ENCODE data around the gene ETFRF1. TPM values are rescaled to one million over a fixed set of nuclear protein-coding genes. Genes with fewer than 3 reads are reported as not detected.
A peak's percentile ranks its signal among the peaks of the same experiment; 100 is the strongest.

The ETFRF1 gene
- total and polyA plus RNA-seq, 2 experiments from 2014 or later, result 23.3 to 39.3 TPM

DNA sequence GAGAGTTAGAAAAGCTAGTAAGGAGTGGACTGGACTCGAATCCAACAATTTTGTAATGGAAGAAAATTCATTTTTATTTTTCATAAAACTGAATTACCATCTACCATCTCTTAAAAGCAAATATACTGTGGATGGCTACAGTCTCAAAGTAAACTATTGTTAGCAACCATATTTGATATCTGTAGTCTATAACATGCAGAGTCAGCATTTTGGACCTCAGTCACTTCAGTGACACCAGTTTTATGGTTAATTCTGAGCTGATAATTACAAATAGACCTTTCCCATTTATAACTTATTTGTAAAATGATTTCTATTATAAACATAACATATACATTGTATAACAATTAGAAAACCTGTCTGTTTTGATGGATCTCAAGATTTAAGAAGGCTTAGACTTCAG lies 53.7 kb downstream of the ETFRF1 start:
- Histone ChIP-seq H4K20me1 (ENCODE audit: insufficient read depth) (no peaks in the 10 kb centered on the region), H3K9ac (no peak overlapping the region), H3K9me3 (ENCODE audit: low read depth) (no peaks in the 10 kb centered on the region), H3K4me1 (ENCODE audit: insufficient read depth) (0 out of 2 replicates have a peak, but pooled peaks cover 6% of the 10 kb centered on the region), H3K79me2 (ENCODE audit: insufficient read depth) (peaks cover 65% of the 10 kb centered on the region), H2AFZ (no peak overlapping the region), H3F3A (ENCODE audit: insufficient read depth) (peaks cover 9% of the 10 kb centered on the region; the same call in 1 of the 2 replicates), H3K4me3 (no peak overlapping the region), H3K27ac (no peak overlapping the region), H3K9me2 (ENCODE audit: insufficient read depth) (no peaks in the 10 kb centered on the region), H3K4me2 (ENCODE audit: unreplicated experiment) (no peak overlapping the region), H3K36me3 (ENCODE audit: low read depth) (peaks cover 3% of the 10 kb centered on the region; the same call in 1 of the 2 replicates), H3K27me3 (replicated peaks; ENCODE audit: insufficient read depth) (no peaks in the 10 kb centered on the region)
- WGBS, 2 experiments (ENCODE audit: low coverage in 1 of 2, low lambda C conversion rate in 2 of 2, missing lambda C conversion rate in 2 of 2), result 92 to 100% methylated on average over 1 of the region's 1 CpG
- DNase-seq, result no peak
- TF ChIP-seq EZH2 (IDR thresholded peaks at IDR 0.05; ENCODE audit: insufficient read depth, poor library complexity, severe bottlenecking) (no peak), EZH2phosphoT487 (IDR thresholded peaks at IDR 0.05; ENCODE audit: insufficient read depth, low read depth) (no peak)
- in situ Hi-C loops (cut with MboI), result no loop called here

DNA sequence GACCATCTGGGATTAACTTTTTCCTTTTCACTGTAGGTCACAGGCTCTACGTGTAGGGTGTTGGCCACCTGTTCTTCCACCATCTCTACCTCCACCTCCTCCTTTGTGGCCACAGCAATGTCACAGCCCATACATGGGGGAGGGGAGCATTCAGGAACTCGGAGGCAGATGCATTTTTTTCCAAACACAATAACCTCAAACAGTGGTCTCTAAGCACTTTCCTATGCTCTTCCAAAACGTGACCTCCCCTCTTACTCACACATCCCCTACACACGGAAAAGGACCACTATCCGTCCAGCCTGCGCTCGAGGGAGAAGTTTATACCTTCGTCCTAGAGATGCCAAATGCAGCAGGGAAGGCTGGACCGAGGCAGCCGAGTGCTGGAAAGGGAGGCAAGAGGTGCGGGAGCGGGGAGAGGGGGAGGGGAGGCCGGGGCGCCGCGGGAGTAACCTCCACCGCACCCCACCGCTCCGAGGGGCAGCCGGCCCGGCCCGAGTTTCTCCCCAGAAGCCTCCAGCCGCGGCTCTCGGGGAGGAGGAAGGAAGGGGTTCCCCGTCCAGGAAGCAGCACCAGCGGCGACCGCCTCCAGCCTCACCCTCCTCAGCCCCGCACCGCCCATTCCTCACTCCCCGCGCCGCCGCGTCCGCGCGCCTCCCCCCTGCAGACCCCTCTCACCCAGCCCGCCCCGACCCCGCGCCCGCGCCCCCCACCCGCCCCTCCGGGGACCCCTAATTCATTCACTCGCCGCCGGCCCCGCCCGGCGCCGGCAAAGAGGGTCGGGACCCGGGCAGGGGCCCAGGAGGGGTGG lies 55.1 kb downstream of the ETFRF1 start:
- Histone ChIP-seq H3K4me1 (ENCODE audit: insufficient read depth) (0 out of 2 replicates have a peak, but pooled peaks cover 6% of the 10 kb centered on the region), H2AFZ (peak overlapping the region; percentile 83), H3K79me2 (ENCODE audit: insufficient read depth) (peaks cover 51% of the 10 kb centered on the region), H3K9me2 (ENCODE audit: insufficient read depth) (no peaks in the 10 kb centered on the region), H3K36me3 (ENCODE audit: low read depth) (no peaks in the 10 kb centered on the region), H3F3A (ENCODE audit: insufficient read depth) (peaks cover 9% of the 10 kb centered on the region; the same call in 1 of the 2 replicates), H3K27me3 (replicated peaks; ENCODE audit: insufficient read depth) (no peaks in the 10 kb centered on the region), H3K27ac (peak overlapping the region; percentile 60), H3K4me3 (peak overlapping the region; percentile 83), H4K20me1 (ENCODE audit: insufficient read depth) (no peaks in the 10 kb centered on the region), H3K9me3 (ENCODE audit: low read depth) (no peaks in the 10 kb centered on the region), H3K9ac (peak overlapping the region; percentile 86), H3K4me2 (ENCODE audit: unreplicated experiment) (peak overlapping the region; percentile 82)
- no peak for TF ChIP-seq EZH2phosphoT487 (IDR thresholded peaks at IDR 0.05; ENCODE audit: insufficient read depth, low read depth)
- no peak for TF ChIP-seq EZH2 (IDR thresholded peaks at IDR 0.05; ENCODE audit: insufficient read depth, poor library complexity, severe bottlenecking)
- 1 to 2% methylated on average over 10 to 49 of the region's 56 CpGs for WGBS, 2 experiments (ENCODE audit: low coverage in 1 of 2, low lambda C conversion rate in 2 of 2, missing lambda C conversion rate in 2 of 2)
- DNase-seq, result peak; percentile 55
- in situ Hi-C loops (cut with MboI), result no loop called here

DNA sequence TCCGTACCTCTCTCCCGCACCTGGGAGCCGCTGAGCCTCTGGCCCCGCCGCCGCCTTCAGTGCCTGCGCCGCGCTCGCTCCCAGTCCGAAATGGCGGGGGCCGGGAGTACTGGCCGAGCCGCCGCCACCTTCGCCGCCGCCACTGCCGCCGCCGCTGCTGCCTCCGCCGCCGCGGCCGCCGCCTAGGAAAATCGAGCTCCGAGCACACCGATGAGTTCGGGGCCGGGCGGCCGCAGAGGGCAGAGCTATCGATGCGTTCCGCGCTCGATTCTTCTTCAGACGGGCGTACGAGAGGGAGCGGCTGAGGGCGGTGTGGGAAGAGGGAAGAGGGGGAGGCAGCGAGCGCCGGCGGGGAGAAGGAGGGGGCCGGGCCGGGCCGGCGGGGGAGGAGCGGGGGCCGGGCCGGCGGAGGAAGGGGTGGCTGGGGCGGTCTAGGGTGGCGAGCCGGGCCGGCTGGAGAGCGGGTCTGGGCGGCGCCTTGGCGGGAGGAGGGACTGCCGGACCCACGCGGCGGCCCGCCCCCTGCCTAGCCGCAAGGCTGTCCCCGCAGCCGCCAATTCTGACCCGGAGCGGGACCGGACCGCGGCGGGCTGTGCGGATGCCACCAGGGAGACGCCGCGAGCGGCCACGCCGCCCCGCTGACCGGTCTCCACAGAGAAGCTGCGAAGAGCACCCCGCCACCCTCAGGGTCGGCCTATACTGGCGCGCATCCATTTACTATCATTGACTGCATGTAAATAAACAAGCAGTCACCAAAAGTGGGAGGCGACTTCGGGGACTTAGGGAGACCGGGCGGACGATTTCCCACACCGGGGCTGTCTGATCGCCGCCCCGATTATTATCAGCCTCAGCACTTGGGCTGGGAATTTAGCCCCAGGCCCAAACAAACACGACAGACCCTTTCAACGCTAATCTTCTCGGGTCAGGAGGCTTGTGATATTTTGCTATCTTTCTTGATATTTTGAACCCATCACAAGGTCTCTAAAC lies 56.0 kb downstream of the ETFRF1 start, which contains the start of gene KRAS:
TSS of gene KRAS (minus strand) at position 186 of the 987 bp plus-strand sequence.
- Histone ChIP-seq H3K4me1 (ENCODE audit: insufficient read depth) (0 out of 2 replicates have a peak, but pooled peaks cover 6% of the 10 kb centered on the region), H2AFZ (peak within 1 kb of the TSS; percentile 83), H3K9ac (peak within 1 kb of the TSS; percentile 86), H3K36me3 (ENCODE audit: low read depth) (no peaks in the 10 kb centered on the region), H4K20me1 (ENCODE audit: insufficient read depth) (no peaks in the 10 kb centered on the region), H3K9me3 (ENCODE audit: low read depth) (no peaks in the 10 kb centered on the region), H3K4me3 (peak within 1 kb of the TSS; percentile 83), H3K79me2 (ENCODE audit: insufficient read depth) (peaks cover 42% of the 10 kb centered on the region), H3K27me3 (replicated peaks; ENCODE audit: insufficient read depth) (no peaks in the 10 kb centered on the region), H3K27ac (peak within 1 kb of the TSS; percentile 60), H3F3A (ENCODE audit: insufficient read depth) (peaks cover 9% of the 10 kb centered on the region; the same call in 1 of the 2 replicates), H3K4me2 (ENCODE audit: unreplicated experiment) (peak within 1 kb of the TSS; percentile 82), H3K9me2 (ENCODE audit: insufficient read depth) (no peaks in the 10 kb centered on the region)
- TF ChIP-seq EZH2phosphoT487 (IDR thresholded peaks at IDR 0.05; ENCODE audit: insufficient read depth, low read depth) (no peak), EZH2 (IDR thresholded peaks at IDR 0.05; ENCODE audit: insufficient read depth, poor library complexity, severe bottlenecking) (no peak)
- peak; percentile 99 for DNase-seq
- 1% methylated on average over 73 to 77 of the region's 105 CpGs for WGBS, 2 experiments (ENCODE audit: low coverage in 1 of 2, low lambda C conversion rate in 2 of 2, missing lambda C conversion rate in 2 of 2)
- in situ Hi-C loops (cut with MboI), result no loop called here

- H3K4me3 ChIP-seq, result peak overlapping the region; percentile 83
- TF ChIP-seq EZH2 (IDR thresholded peaks at IDR 0.05; ENCODE audit: insufficient read depth, poor library complexity, severe bottlenecking), result no peak
- TF ChIP-seq EZH2phosphoT487 (IDR thresholded peaks at IDR 0.05; ENCODE audit: insufficient read depth, low read depth), result no peak
- WGBS, 2 experiments (ENCODE audit: low coverage in 1 of 2, low lambda C conversion rate in 2 of 2, missing lambda C conversion rate in 2 of 2), result 73 to 74% methylated on average over 6 of the region's 6 CpGs
These were observed 56.7 kb downstream of the ETFRF1 start for GRCh38 chr12:25251769-25252168.

More at GRCh38 chr12:25251769-25252168, 56.7 kb downstream of the ETFRF1 start:
- Histone ChIP-seq H3K27ac (peak overlapping the region; percentile 60), H3K9me2 (ENCODE audit: insufficient read depth) (no peaks in the 10 kb centered on the region), H3K27me3 (replicated peaks; ENCODE audit: insufficient read depth) (no peaks in the 10 kb centered on the region), H4K20me1 (ENCODE audit: insufficient read depth) (no peaks in the 10 kb centered on the region), H3F3A (ENCODE audit: insufficient read depth) (peaks cover 9% of the 10 kb centered on the region; the same call in 1 of the 2 replicates), H3K79me2 (ENCODE audit: insufficient read depth) (peaks cover 35% of the 10 kb centered on the region), H3K4me2 (ENCODE audit: unreplicated experiment) (peak overlapping the region; percentile 71), H3K4me1 (ENCODE audit: insufficient read depth) (0 out of 2 replicates have a peak, but pooled peaks cover 6% of the 10 kb centered on the region), H3K36me3 (ENCODE audit: low read depth) (no peaks in the 10 kb centered on the region), H3K9ac (peak overlapping the region; percentile 86), H3K9me3 (ENCODE audit: low read depth) (no peaks in the 10 kb centered on the region), H2AFZ (peak overlapping the region; percentile 83)
- in situ Hi-C loops (cut with MboI), result no loop called here
- DNase-seq, result peak; percentile 6

Data from GM23248 (cell line).